Fibroblast of skin of scalp (primary cell): ENCODE data around the gene BCAS3.
"Not testable (repeated sequence)": the region's sequence is repeated elsewhere in the genome, so short reads cannot be mapped to it uniquely, and the experiment has no call there.

Experiments used
- DNase-seq: peaks from one replicate; pipeline ENCODE4 v3.0.0-alpha.2; 2013

BCAS3 gene

DNA sequence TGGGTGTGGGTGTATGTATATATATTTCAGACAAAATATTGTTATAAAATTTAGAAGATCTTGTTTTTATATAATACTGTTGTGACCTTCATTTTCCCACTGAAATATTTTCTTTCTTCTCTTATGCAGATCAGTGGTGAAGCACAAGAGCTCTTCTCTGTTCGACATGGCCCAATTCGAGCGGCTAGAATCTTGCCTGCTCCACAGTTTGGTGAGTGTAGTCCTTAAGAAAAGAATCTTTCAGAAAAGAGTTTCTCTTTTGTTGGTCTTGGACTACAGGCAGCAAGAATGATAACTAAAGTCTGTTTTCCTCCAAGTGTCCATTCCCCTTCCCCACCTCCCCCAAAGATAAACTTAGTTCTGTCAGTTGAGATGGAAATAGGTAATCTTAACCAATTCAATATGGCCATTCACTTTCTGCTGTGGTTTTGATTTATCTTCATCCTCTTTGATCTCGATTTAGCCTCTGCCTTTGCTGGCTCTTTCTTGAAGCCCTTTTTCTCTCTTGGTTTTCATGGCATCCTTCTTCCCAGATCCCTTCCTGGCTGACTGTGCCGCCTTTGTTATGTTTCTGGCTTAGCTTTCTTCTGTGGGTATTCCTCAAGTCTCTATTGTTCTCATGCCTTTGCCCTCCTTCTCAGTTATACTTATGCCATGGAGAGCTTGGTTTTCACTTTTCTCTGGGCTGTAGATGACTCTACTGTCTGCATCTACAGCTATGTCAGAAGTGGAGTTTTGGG lies 69.6 kb downstream of the BCAS3 start:
- DNase-seq, result no peak

DNA sequence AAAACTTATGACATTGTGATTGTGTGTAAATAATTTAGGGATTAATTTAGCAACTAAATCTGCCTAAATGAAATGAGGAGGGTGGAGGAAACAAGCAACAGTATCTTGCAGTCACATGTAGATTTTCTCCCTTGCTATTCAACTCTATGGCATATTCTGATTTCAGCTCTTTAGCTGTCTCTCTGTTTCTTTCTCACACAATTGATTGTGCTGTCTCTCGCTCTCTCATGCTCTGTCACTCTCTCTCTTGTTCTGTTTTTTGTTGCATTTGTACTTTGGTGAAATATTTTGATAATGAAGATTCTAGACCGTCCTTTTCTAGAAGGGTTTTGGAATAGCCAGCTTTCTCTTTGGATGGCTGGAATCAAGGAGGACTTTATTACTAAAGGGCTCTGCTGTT lies 70.6 kb downstream of the BCAS3 start:
- no peak for DNase-seq

DNA sequence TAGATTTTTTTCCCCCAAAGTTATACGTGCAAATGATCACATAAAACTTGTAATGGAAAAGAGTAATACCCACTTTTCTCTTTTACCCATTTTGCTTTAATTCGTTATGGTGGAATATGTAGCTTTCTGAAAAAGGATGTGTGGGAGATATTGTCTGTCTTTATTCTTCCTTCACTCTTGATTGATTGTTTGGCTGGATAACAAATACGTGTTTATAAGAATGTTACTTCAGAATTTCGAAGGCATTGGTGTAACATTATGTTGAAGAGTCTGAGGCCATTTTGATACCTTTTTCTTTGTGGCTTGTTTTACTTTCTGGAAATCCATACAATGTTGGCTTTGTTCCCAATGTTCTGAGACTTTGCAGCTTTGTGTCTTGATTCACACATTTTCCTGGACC lies 71.4 kb downstream of the BCAS3 start:
- DNase-seq, result no peak

DNA sequence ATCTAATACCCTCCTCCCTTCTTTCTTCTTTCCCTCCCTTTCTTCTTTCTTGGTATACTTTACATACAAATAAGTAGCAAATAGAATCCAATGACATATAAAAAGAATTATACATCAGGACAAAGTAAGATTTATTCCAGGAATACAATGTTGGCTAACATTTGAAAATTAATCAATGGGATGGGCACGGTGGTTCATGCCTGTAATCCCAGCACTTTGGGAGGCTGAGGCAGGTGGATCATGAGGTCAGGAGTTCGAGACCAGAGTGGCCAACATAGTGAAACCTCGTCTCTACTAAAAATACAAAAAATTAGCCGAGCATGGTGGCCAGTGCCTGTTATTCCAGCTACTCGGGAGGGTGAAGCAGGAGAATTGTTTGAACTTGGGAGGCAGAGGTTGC lies 72.1 kb downstream of the BCAS3 start:
- no peak for DNase-seq

DNA sequence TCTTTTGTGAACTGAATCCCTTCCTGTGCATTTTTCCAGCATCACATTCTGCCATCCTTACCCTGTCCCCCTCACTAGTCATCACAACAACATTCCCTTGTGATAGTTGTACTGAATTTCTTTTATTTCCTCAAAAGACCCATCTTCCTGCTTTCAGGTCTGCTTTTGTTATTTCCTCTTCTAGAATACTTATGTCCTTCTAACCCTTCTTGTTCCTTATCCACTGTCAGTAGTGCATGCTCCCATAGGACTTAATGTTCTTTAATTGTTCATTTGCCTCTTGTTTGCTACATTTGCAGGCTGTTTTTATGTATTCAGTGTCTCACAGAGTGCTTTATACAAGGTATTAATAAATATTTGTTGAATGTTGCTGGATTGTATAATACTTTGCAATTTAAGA lies 73.0 kb downstream of the BCAS3 start:
- DNase-seq, result no peak

DNA sequence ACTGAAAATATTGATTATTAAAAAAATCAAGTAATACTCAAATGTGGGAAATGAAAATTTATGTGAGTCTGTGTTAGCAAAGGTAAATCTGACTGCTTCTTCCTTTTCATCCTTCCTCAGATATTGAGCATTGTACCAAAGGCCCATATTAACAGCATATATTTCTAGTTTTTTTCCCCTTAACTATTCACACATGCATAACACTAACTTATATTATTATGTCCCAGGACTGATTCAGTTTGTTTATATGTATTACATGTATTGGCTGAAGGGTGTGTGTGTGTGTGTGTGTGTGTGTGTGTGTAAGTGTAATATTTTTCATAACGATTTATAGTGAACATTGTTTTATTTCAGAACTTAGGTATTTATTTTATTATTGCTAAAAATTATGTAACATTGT lies 74.2 kb downstream of the BCAS3 start:
- no peak for DNase-seq

DNA sequence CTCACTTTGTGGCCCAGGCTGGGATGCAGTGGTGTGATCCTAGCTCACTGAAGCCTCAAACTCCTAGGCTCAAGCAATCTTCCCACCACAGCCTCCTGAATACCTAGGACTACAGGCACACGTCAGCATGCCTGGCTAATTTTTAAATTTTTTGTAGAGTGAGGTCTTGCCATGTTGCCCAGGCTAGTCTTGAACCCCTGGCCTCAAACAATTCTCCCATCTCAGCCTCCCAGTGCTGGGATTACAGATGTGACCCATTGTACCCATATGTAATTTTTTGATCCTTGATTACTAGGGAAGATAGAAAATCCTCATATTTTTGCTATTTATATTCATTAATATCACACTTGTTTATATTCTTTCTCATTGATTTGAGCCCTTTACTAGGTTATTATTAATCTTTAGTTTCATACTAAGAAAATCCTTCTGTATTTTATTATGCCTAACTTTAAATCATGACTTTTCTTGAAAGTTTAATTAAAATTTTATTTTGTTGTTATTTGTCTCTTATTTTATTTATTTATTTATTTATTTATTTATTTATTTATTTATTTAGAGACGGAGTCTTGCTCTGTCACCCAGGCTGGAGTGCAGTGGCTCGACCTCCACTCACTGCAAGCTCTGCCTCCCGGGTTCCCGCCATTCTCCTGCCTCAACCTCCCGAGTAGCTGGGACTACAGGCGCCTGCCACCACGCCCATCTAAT lies 75.4 kb downstream of the BCAS3 start:
- no peak for DNase-seq

DNA sequence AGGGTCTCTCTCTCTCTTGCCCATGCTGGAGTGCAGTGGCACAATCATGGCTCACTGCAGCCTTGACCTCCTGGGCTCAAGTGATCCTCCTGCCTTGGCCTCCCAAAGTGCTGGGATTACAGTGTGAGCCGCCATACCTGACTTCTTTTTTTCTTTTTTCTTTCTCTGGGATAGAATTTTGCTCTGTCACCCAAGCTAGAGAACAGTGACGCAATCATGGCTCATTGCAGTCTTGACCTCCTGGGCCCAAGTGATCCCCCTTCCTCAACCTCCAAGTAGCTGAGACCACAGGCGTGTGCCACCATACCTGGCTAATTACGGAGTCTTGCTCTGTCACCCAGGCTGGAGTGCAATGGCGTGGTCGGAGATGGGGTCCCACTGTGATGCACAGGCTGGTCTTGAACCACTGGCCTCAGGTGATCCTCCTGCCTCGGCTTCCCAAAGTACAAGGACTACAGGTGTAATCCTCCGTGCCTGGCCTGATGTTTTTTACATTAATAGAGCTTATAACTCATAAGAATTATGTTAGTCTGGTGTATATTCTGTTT lies 76.5 kb downstream of the BCAS3 start:
- no peak for DNase-seq

DNA sequence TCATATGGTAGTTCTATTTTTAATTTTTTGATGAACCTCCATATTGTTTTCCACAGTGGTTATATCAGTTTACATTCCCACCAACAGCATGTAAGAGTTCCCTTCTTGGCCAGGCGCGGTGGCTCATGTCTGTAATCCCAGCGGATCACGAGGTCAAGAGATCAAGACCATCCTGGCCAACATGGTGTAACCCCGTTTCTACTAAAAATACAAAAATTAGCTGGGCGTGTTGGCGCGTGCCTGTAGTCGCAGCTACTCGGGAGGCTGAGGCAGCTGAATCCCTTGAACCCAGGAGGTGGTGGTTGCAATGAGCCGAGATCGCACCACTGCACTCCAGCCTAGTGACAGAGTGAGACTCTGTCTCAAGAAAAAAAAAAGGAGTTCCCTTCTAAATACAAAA lies 79.1 kb downstream of the BCAS3 start:
- not testable (repeated sequence) for DNase-seq

DNA sequence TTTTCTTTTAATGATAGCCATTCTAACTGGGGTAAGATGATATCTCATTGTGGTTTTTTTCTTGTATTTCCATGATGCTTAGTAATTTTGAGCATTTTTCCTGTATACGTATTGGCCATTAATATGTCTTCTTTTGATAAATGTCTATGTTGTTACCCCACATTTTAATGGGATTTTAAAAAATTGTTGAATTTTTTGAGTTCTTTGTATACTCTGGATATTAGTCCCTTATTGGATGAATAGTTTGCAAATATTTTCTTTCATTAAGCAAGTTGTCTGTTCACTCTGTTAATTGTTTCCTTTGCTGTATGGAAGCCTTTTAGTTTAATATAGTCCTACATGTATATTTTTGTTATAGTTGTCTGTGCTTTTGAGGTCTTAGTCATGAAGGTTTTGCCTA lies 79.8 kb downstream of the BCAS3 start:
- DNase-seq, result no peak

DNA sequence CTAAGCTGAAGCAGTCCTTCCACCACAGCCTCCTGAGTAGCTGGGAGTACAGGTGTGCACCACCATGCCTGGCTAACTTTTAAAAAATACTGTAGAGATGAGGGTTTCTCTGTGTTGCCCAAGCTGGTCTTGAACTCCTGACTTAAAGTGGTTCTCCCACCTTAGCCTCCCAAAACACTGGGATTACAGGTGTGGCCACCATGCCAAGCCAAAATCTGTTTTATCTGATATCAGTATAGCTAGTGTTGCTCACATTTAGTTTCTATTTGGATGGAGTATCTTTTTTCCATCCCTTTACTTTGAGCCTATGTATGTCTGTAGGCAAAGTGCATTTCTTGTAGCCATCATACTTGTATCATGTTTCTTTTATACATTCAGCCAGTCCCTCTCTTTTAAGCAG lies 82.1 kb downstream of the BCAS3 start:
- no peak for DNase-seq

DNA sequence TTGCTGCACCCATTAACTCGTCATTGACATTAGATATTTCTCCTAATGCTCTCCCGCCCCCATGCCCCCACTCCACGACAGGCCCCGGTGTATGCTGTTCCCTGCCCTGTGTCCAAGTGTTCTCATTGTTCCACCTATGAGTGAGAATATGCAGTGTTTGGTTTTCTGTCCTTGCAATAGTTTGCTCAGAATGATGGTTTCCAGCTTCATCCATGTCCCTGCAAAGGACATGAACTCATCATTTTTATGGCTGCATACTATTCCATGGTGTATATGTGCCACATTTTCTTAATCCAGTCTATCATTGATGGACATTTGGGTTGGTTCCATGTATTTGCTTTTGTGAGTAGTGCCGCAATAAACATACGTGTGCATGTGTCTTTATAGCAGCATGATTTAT lies 83.7 kb downstream of the BCAS3 start:
- DNase-seq, result not testable (repeated sequence)

DNA sequence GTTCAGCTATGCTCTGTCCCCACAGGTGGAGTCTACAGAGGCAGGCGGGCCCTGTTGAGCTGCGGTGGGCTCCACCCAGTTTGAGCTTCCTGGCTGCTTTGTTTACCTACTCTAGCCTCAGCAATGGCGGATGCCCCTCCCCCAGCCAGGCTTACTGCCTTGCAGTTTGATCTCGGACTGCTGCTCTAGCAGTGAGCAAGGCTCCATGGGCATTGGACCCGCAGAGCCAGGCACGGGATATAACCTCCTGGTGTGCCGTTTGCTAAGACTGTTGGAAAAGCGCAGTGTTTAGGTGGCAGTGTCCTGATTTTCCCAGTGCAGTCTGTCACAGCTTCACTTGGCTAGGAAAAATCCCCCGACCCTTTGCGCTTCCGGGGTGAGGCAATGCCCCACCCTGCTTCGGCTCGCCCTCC lies 89.1 kb downstream of the BCAS3 start:
- no peak for DNase-seq

DNA sequence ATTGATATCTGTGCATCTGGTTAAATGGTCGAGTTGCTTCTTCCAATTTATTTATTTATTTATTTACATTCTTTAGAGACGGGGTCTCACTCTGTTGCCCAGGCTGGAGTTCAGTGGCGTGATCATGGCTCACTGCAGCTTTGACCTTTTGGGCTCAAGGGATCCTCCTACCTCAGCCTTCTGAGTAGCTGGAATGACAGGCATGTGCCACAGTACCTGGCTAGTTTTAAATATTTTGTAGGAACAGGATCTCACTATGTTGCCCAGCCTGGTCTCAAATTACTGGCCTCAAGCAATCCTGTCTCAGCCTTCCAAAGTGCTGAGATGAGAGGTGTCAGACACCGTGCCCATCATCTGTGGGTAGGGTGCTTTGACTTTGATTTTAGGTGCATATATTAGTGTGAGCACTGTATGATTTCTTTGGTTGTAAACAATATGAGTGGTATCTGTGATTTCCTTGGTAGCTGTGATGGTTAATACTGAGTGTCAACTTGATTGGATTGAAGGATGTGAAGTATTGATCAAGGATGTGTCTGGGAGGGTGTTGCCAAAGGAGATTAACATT lies 90.2 kb downstream of the BCAS3 start:
- no peak for DNase-seq

DNA sequence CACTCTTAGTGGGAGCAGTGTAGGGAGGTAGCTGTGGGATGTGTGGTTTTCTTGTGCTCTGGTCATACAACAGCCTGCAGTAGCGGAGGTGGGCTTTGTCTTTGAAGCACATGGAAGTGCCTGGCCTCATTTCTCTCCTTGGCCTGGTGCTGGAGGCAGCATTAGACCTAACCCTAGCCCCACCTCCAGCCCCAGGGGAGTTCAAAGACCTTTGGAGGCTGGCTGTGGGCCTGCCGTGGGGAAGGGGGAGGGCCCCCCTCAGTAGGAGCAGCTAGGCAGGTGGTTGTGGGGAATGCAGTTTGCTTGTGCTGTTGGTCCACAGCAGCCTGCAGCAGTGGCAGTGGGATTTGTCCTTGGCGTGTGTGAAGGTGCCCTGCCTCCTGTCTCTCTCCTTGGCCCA lies 91.7 kb downstream of the BCAS3 start:
- no peak for DNase-seq

DNA sequence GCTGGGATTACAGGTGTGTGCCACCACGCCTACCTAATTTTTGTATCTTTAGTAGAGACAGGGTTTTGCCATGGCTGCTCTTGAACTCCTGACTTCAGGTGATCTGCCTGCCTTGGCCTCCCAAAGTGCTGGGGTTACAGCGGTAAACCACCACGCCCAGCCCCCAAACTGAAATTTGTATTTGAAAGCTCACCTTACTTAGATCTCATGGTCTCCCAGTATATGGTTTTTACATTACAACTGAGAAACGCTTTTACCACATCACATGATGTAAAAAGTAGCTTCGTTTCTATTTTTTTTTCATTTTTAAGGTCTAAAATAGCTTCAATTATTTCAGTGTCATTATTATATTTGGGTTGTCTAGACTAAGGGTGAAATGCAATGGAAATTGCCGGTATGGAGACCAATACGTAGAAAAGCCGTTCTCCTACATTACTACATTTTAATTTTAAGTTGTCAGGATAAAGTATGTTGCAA lies 93.3 kb downstream of the BCAS3 start:
- DNase-seq, result no peak

DNA sequence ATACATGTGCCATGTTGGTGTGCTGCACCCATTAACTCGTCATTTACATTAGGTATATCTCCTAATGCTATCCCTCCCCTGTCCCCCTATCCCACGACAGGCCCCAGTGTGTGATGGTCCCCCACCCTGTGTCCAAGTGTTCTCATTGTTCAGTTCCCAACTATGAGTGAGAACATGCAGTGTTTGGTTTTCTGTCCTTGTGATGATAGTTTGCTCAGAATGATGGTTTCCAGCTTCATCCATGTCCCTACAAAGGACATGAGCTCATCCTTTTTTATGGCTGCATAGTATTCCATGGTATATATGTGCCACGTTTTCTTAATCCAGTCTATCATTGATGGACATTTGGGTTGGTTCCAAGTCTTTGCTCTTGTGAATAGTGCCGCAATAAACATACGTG lies 94.0 kb downstream of the BCAS3 start:
- not testable (repeated sequence) for DNase-seq

DNA sequence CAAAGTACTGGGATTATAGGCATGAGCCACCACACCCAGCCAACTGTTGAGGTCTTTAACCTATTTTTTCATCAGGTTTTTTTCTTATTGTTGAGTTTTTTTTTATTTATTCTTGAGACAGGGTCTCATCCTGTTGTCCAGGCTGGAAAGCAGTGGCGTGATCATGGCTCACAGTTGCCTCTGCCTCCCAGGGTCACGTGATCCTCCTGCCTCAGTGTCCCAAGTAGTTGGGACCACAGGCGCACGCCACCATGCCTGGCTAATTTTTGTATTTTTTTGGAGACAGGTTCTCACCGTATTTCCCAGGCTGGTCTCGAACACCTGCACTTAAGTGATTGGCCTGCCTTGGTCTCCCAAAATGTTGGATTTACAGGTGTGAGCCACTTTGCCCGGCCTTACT lies 95.9 kb downstream of the BCAS3 start:
- DNase-seq, result no peak

DNA sequence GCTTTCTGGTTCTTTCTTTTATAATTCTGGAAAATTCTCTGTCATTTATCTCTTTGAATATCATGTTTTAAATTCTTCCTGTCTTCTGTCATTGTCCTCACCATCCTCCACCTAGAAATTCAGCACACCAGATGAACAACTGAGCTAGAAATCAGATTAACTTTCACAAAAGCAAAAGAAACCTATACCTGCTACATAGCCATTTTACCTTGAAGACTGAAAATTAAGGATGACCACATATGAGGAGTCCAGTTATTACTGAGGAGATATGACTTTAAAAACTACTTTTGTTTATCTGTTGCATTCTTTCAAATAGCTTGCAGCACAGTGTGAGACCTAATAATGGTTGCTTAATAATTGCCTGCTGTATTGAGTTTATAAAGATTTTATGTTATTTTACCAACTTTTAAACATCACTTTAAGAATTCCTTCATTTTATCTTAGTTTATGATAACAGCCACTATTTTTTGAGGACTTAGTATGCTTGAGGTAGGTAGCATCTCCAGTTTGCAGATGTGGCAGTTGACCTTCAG lies 104.3 kb downstream of the BCAS3 start:
- DNase-seq, result no peak

DNA sequence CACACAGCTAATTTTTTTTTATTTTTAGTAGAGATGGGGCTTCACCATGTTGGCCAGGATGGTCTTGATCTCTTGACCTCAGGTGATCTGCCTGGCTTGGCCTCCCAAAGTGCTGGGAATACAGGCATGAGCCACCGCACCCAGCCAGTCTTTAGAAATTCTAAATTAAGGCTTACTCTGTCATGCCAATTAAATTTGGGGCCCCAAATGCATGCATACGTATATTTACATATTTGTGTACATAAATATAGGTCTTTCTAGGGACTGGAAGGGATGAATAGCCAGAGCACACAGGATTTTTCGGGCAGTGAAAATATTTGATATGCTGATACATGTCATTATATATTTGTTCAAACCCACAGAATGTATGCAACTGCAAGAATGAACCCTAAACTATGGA lies 105.1 kb downstream of the BCAS3 start:
- DNase-seq, result no peak

DNA sequence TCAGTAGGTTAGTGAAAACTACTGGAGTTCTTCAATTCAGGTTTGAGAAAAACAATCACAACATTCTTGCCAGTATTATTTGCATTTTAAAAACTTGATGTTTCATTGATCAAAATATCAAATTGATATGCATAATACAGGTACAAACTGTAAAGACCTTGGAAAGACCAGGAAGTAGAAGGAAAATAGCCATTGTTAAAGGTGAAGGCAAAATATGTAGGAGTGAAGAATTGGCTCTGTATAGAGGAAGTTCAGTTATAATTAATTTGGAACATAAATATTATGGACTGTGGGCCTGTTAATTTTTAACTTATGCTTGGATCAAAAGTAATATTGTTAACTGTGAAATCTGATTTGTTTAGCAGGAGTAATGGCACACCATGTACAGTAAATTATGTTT lies 112.6 kb downstream of the BCAS3 start:
- no peak for DNase-seq

DNA sequence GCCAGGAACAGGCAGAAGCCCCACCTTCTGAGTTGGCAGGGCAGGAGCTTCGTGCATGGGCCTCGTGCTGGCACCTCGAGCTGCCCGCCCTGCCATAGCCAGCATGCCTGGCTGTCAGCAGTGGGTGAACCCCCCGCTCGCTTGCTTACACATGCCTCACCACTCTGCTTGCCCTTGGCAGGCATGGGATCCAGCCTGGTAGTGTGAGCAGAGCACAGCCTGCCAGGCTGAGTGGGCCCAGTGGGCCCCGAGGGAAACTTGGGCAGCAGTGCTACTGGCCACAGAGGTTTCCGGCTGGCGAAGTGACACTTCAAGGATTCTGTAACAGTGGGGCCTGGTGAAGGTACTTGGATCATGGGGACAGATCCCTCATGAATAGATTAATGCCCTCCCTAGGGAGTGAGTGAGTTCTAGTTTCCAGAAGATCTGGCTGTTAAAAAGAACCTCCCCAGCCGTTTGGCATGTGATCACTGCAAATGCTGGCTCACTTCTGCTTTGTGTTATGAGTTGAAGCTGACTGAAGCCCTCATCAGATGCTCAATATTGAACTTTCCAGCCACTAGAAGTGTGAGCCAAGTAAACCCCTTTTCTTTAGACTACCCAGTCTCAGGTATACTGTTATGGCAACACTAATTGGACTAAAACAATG lies 114.7 kb downstream of the BCAS3 start:
- DNase-seq, result no peak

DNA sequence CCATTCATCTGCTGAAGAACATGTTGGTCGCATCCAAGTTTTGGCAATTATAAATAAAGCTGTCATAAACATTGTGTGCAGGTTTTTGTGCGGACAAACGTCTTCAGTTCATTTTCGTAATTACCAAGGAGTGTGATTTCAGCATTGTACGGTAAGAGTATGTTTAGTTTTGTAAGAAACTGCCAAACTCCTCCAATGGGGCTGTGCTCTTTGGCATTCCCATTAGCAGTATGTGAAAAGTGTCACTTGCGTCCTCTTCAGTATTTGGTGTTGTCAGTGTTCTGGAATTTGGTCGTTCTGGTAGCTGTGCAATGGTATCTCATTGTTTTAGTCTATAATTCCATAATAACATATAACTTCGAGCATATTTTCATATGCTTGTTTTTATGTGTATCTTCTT lies 120.9 kb downstream of the BCAS3 start:
- no peak for DNase-seq
